Neural progenitor cell (in vitro differentiated cells): ENCODE results near the gene CNNM3. TPM values are rescaled to one million over a fixed set of nuclear protein-coding genes. Genes with fewer than 3 reads are reported as not detected.

Source experiments
- DNase-seq: peaks from one replicate; pipeline ENCODE4 v3.0.0-alpha.2; 2016; ENCODE audit warnings: low spot score
- H2AFZ ChIP-seq: fragments of 200-600 bp; sonication (generic); replicated peaks from 2 replicates; pipeline ENCODE4 v1.6.1; 2016; ENCODE audit warnings: antibody characterized with exemption
- H3F3A ChIP-seq: fragments of 200-600 bp; sonication (generic); 2 replicates; pipeline ENCODE4 v1.6.1; 2016; ENCODE audit warnings: antibody characterized with exemption, low read depth
- H3K27ac ChIP-seq: fragments of 200-600 bp; sonication (generic); 2 replicates; pipeline ENCODE4 v1.5.1; 2016; ENCODE audit warnings: mild to moderate bottlenecking
- H3K27me3 ChIP-seq: fragments of 200-600 bp; sonication (generic); 2 replicates; pipeline ENCODE4 v1.6.1; 2016; ENCODE audit warnings: mild to moderate bottlenecking, moderate library complexity
- H3K36me3 ChIP-seq: fragments of 200-600 bp; sonication (generic); 2 replicates; pipeline ENCODE4 v1.5.1; 2016
- H3K4me1 ChIP-seq: fragments of 200-600 bp; sonication (generic); 2 replicates; pipeline ENCODE4 v1.6.1; 2016; ENCODE audit warnings: mixed run types
- H3K4me2 ChIP-seq: fragments of 200-600 bp; sonication (generic); 2 replicates; pipeline ENCODE4 v1.6.1; 2016
- H3K4me3 ChIP-seq: fragments of 200-600 bp; sonication (generic); 2 replicates; pipeline ENCODE4 v1.5.1; 2016
- H3K79me2 ChIP-seq: fragments of 200-600 bp; sonication (generic); 2 replicates; pipeline ENCODE4 v1.6.1; 2016; ENCODE audit warnings: low read depth
- H3K9ac ChIP-seq: fragments of 200-600 bp; sonication (generic); 2 replicates; pipeline ENCODE4 v1.6.1; 2016
- H3K9me3 ChIP-seq: fragments of 200-600 bp; sonication (generic); 2 replicates; pipeline ENCODE4 v1.5.1; 2016; ENCODE audit warnings: low read depth
- H4K20me1 ChIP-seq: fragments of 200-600 bp; sonication (generic); 2 replicates; pipeline ENCODE4 v1.6.1; 2016; ENCODE audit warnings: low read depth
- H3K27ac Mint-ChIP-seq: 3 replicates; pipeline ENCODE4 v1.8.0; 2021; ENCODE audit warnings: mixed read lengths
- H3K27me3 Mint-ChIP-seq: 2 replicates; pipeline ENCODE4 v1.8.0; 2022; ENCODE audit warnings: low read depth, mild to moderate bottlenecking, inconsistent platforms, moderate library complexity, mixed read lengths; ENCODE audit not compliant: insufficient read depth
- H3K36me3 Mint-ChIP-seq: 3 replicates; pipeline ENCODE4 v1.8.0; 2021; ENCODE audit warnings: mixed read lengths
- H3K4me1 Mint-ChIP-seq: 3 replicates; pipeline ENCODE4 v1.8.0; 2021; ENCODE audit warnings: mixed read lengths
- H3K4me3 Mint-ChIP-seq: 3 replicates; pipeline ENCODE4 v1.8.0; 2021; ENCODE audit warnings: mild to moderate bottlenecking, moderate library complexity, mixed read lengths
- H3K9me3 Mint-ChIP-seq: 3 replicates; pipeline ENCODE4 v1.8.0; 2020; ENCODE audit warnings: mixed read lengths
- CTCF ChIP-seq: fragments of 200-600 bp; sonication (generic); IDR thresholded peaks from 2 replicates; pipeline ENCODE4 v1.5.1; 2017; ENCODE audit warnings: antibody characterized with exemption, mild to moderate bottlenecking
- EZH2 ChIP-seq: fragments of 200-600 bp; sonication (generic); IDR thresholded peaks from 2 replicates; pipeline ENCODE4 v1.6.1; 2017; ENCODE audit warnings: antibody characterized with exemption, mild to moderate bottlenecking, moderate library complexity
- EZH2phosphoT487 ChIP-seq: fragments of 200-600 bp; sonication (generic); IDR thresholded peaks from 2 replicates; pipeline ENCODE4 v1.6.1; 2017; ENCODE audit warnings: antibody characterized with exemption
- total RNA-seq: library from RNA; depleted of rRNA; stranded (reverse); fragments of >200 nt; gene quantifications from 2 replicates; pipeline ENCODE4 v1.2.3, GENCODE V29; 2015; ENCODE audit warnings: low replicate concordance

Gene CNNM3
- total RNA-seq, 1 donor from 2014 or later: 11.1 TPM

- H3K4me3 ChIP-seq: no peak overlapping the region
- no peak overlapping the region for H3K4me2 ChIP-seq
- DNase-seq: no peak
- H2AFZ ChIP-seq: no peak overlapping the region
- TF ChIP-seq EZH2phosphoT487: no peak
- no peak for TF ChIP-seq EZH2
- TF ChIP-seq CTCF: no peak
- H3K9me3 ChIP-seq: no peaks in the 10 kb centered on the region
- peaks cover 3% of the 10 kb centered on the region for H3K36me3 Mint-ChIP-seq
- H3K27ac Mint-ChIP-seq: no peak overlapping the region
- no peak overlapping the region for H3K27ac ChIP-seq
- no peaks in the 10 kb centered on the region for H3K27me3 ChIP-seq
- no peaks in the 10 kb centered on the region for H3K9me3 Mint-ChIP-seq
- H3K36me3 ChIP-seq: peaks cover 3% of the 10 kb centered on the region
- H3K4me3 Mint-ChIP-seq: no peak overlapping the region
- no peaks in the 10 kb centered on the region for H3K4me1 ChIP-seq
- H4K20me1 ChIP-seq: peaks cover 12% of the 10 kb centered on the region
- H3K79me2 ChIP-seq: no peaks in the 10 kb centered on the region
- peaks cover 2% of the 10 kb centered on the region for H3K4me1 Mint-ChIP-seq
- H3K9ac ChIP-seq: no peak overlapping the region
- peaks cover 3% of the 10 kb centered on the region for H3K27me3 Mint-ChIP-seq
- H3F3A ChIP-seq: peaks cover 16% of the 10 kb centered on the region
Observed at GRCh38 chr2:96798733-96799622, 17.1 kb upstream of the CNNM3 start.

- Mint-ChIP-seq H3K4me1 (no peaks in the 10 kb centered on the region), H3K27ac (no peak overlapping the region), H3K27me3 (peaks cover 3% of the 10 kb centered on the region), H3K9me3 (no peaks in the 10 kb centered on the region), H3K4me3 (no peak overlapping the region), H3K36me3 (peaks cover 3% of the 10 kb centered on the region)
- no peak overlapping the region for H3K9ac ChIP-seq
- no peaks in the 10 kb centered on the region for H3K9me3 ChIP-seq
- no peak overlapping the region for H2AFZ ChIP-seq
- no peak for DNase-seq
- no peaks in the 10 kb centered on the region for H3K79me2 ChIP-seq
- H3K4me2 ChIP-seq: no peak overlapping the region
- H3K27me3 ChIP-seq: no peaks in the 10 kb centered on the region
- peaks cover 16% of the 10 kb centered on the region for H3F3A ChIP-seq
- H3K36me3 ChIP-seq: peaks cover 3% of the 10 kb centered on the region
- H3K27ac ChIP-seq: no peak overlapping the region
- H3K4me3 ChIP-seq: no peak overlapping the region
- no peaks in the 10 kb centered on the region for H3K4me1 ChIP-seq
- peaks cover 12% of the 10 kb centered on the region for H4K20me1 ChIP-seq
- TF ChIP-seq CTCF: no peak
- TF ChIP-seq EZH2: no peak
- TF ChIP-seq EZH2phosphoT487: no peak
Observed at GRCh38 chr2:96799623-96799935, 16.5 kb upstream of the CNNM3 start.

- no peaks in the 10 kb centered on the region for H3K9me3 ChIP-seq
- H3K9ac ChIP-seq: no peak overlapping the region
- TF ChIP-seq CTCF: no peak
- TF ChIP-seq EZH2: no peak
- no peak for TF ChIP-seq EZH2phosphoT487
- H4K20me1 ChIP-seq: peaks cover 12% of the 10 kb centered on the region
- Mint-ChIP-seq H3K36me3 (peaks cover 3% of the 10 kb centered on the region), H3K27me3 (peaks cover 3% of the 10 kb centered on the region), H3K4me3 (no peak overlapping the region), H3K9me3 (no peaks in the 10 kb centered on the region), H3K27ac (no peak overlapping the region), H3K4me1 (peaks cover 3% of the 10 kb centered on the region)
- peaks cover 23% of the 10 kb centered on the region for H3F3A ChIP-seq
- peaks cover 3% of the 10 kb centered on the region for H3K36me3 ChIP-seq
- H3K4me3 ChIP-seq: no peak overlapping the region
- peaks cover 4% of the 10 kb centered on the region for H3K4me1 ChIP-seq
- H3K79me2 ChIP-seq: no peaks in the 10 kb centered on the region
- H3K4me2 ChIP-seq: no peak overlapping the region
- H3K27me3 ChIP-seq: no peaks in the 10 kb centered on the region
- no peak overlapping the region for H2AFZ ChIP-seq
- H3K27ac ChIP-seq: no peak overlapping the region
- DNase-seq: no peak
Observed at GRCh38 chr2:96800061-96801004, 15.7 kb upstream of the CNNM3 start.
